NCI-H524 treated with DMSO at 0.1 percent for 48 hours (cell line): ENCODE data around the gene AK1.
"Not testable (repeated sequence)": the region's sequence is repeated elsewhere in the genome, so short reads cannot be mapped to it uniquely, and the experiment has no call there.

Experiments used
- DNase-seq: peaks from one replicate; lab custom pipeline; 2025; lab: John Stamatoyannopoulos, UW

AK1 gene

GRCh38 chr9:127884427-127884911 lies 7.0 kb upstream of the AK1 start:
- peak; percentile 42 for DNase-seq

- DNase-seq = no peak
Observed at GRCh38 chr9:127883959-127884358, 6.5 kb upstream of the AK1 start.

GRCh38 chr9:127881715-127882114 lies 4.2 kb upstream of the AK1 start:
- DNase-seq = not testable (repeated sequence)

- DNase-seq = no peak
Observed at GRCh38 chr9:127880143-127880542, 2.7 kb upstream of the AK1 start.

GRCh38 chr9:127878652-127879390 lies 1.3 kb upstream of the AK1 start:
- DNase-seq = no peak

GRCh38 chr9:127878001-127878651 lies 651 bp upstream of the AK1 start:
- no peak for DNase-seq

GRCh38 chr9:127876764-127877562 lies 512 bp downstream of the AK1 start:
- no peak for DNase-seq

GRCh38 chr9:127876026-127876763 lies 1.3 kb downstream of the AK1 start:
- DNase-seq = peak; percentile 27

- DNase-seq = no peak
Observed at GRCh38 chr9:127875306-127875966, 2.0 kb downstream of the AK1 start.

- no peak for DNase-seq
Observed at GRCh38 chr9:127874301-127875221, 2.9 kb downstream of the AK1 start.

- DNase-seq = no peak
Observed at GRCh38 chr9:127873886-127874285, 3.6 kb downstream of the AK1 start.

- DNase-seq = no peak
Observed at GRCh38 chr9:127873223-127873691, 4.2 kb downstream of the AK1 start.

- no peak for DNase-seq
Observed at GRCh38 chr9:127872369-127873222, 4.9 kb downstream of the AK1 start.

GRCh38 chr9:127871531-127871930 lies 5.9 kb downstream of the AK1 start:
- DNase-seq = no peak

- DNase-seq = no peak
Observed at GRCh38 chr9:127870887-127871286, 6.6 kb downstream of the AK1 start.

- not testable (repeated sequence) for DNase-seq
Observed at GRCh38 chr9:127870153-127870491, 7.4 kb downstream of the AK1 start.

- DNase-seq = peak; percentile 17
Observed at GRCh38 chr9:127869310-127870152, 7.9 kb downstream of the AK1 start.

- no peak for DNase-seq
Observed at GRCh38 chr9:127868278-127868902, 9.1 kb downstream of the AK1 start.
